GM12878 (cell line): Measurements from ENCODE around the gene BTK. TPM values are rescaled to one million over a fixed set of nuclear protein-coding genes. Genes with fewer than 3 reads are reported as not detected.
A peak's percentile ranks its signal among the peaks of the same experiment; 100 is the strongest.

Experiments
- ATAC-seq: fragments of 200-7000 bp; cut with Tn5 transposase; 3 replicates; pipeline ENCODE4 v1.9.1; 2020; ENCODE audit warnings: mild to moderate bottlenecking, moderate library complexity
- Bru-seq: library from RNA; stranded (reverse); fragments of 400-500 nt; gene quantifications from one replicate; lab custom pipeline; 2021; lab: Mats Ljungman, UMichigan
- BruChase-seq, 2 experiments: library from RNA; stranded (reverse); fragments of 400-500 nt; gene quantifications; one replicate each; lab custom pipeline; 2021; lab: Mats Ljungman, UMichigan
- BruUV-seq: library from RNA; stranded (reverse); fragments of 400-500 nt; replicated peaks from 2 replicates; lab custom pipeline; 2021; lab: Mats Ljungman, UMichigan
- CTCF ChIA-PET: fragments of 300-600 bp; sonication (Branson Sonifier 250); formaldehyde crosslinking; extraction: SDS; loops from one replicate; lab custom pipeline; 2021; ENCODE audit warnings: inconsistent platforms; lab: Yijun Ruan, JAX
- POLR2A ChIA-PET: fragments of 350-600 bp; formaldehyde crosslinking; extraction: SDS; loops from one replicate; lab custom pipeline; 2021; ENCODE audit warnings: inconsistent platforms; lab: Charles Lee
- RAD21 ChIA-PET: fragments of 300-600 bp; sonication (Branson Sonifier 250); formaldehyde crosslinking; loops from one replicate; lab custom pipeline; 2023; ENCODE audit warnings: antibody characterized with exemption; ENCODE audit not compliant: unreplicated experiment; lab: Charles Lee
- SMC1A ChIA-PET: fragments of 300-600 bp; sonication (Branson Sonifier 250); formaldehyde crosslinking; loops from one replicate; lab custom pipeline; 2023; ENCODE audit not compliant: unreplicated experiment, uncharacterized antibody; lab: Charles Lee
- DNase-seq: peaks from one replicate; pipeline ENCODE4 v3.0.0-alpha.2; 2011; ENCODE audit warnings: low read depth, low spot score
- FAIRE-seq: peaks from 3 replicates; lab custom pipeline; 2011; peaks lifted over from hg19 to GRCh38; lab: Jason Lieb, UNC
- H2AFZ ChIP-seq: 2 replicates; pipeline ENCODE4 v1.6.0; 2011; ENCODE audit warnings: low read depth, low read length, control low read depth; ENCODE audit not compliant: control insufficient read depth
- H3K27ac ChIP-seq: 2 replicates; pipeline ENCODE4 v1.5.1; 2011; ENCODE audit warnings: control low read depth; ENCODE audit not compliant: control insufficient read depth, insufficient read depth
- H3K27me3 ChIP-seq, 2 experiments: replicated peaks in 1 of 2; 2 replicates each; pipeline versions ENCODE4 v1.6.0 to v1.6.1; 2011; ENCODE audit warnings: low read length in 1 of 2; ENCODE audit not compliant: control insufficient read depth in 2 of 2, insufficient read depth in 2 of 2
- H3K36me3 ChIP-seq, 2 experiments: 2 replicates each; pipeline ENCODE4 v1.5.1; 2011; ENCODE audit warnings: low read length in 1 of 2; ENCODE audit not compliant: control insufficient read depth in 2 of 2, insufficient read depth in 2 of 2
- H3K4me1 ChIP-seq: 2 replicates; pipeline ENCODE4 v1.6.1; 2011; ENCODE audit warnings: mild to moderate bottlenecking, low read length, moderate library complexity, mixed read lengths; ENCODE audit not compliant: control insufficient read depth, insufficient read depth
- H3K4me2 ChIP-seq: 2 replicates; pipeline ENCODE4 v1.6.0; 2011; ENCODE audit warnings: control low read depth; ENCODE audit not compliant: control insufficient read depth, insufficient read depth
- H3K4me3 ChIP-seq: fragments of 200-600 bp; sonication (generic); 2 replicates; pipeline ENCODE4 v1.5.1; 2016
- H3K79me2 ChIP-seq: 2 replicates; pipeline ENCODE4 v1.6.0; 2011; ENCODE audit warnings: low read length; ENCODE audit not compliant: control insufficient read depth, insufficient read depth
- H3K9ac ChIP-seq: 2 replicates; pipeline ENCODE4 v1.8.0; 2011; ENCODE audit warnings: low read length, control low read depth, mixed read lengths; ENCODE audit not compliant: control insufficient read depth, insufficient read depth
- H3K9me3 ChIP-seq: replicated peaks from 3 replicates; pipeline ENCODE4 v1.5.1; 2011; ENCODE audit warnings: mild to moderate bottlenecking, low read length; ENCODE audit not compliant: control insufficient read depth, insufficient read depth
- H4K20me1 ChIP-seq: 2 replicates; pipeline ENCODE4 v1.6.0; 2011; ENCODE audit not compliant: control insufficient read depth, insufficient read depth
- CBFB ChIP-seq: IDR thresholded peaks from 2 replicates; pipeline ENCODE4 v1.6.1; 2016; ENCODE audit warnings: antibody characterized with exemption, low read depth
- CHD2 ChIP-seq: IDR thresholded peaks from 2 replicates; pipeline ENCODE4 v1.6.1; 2011; ENCODE audit warnings: low read depth, low read length, improper control_type of control experiment, borderline replicate concordance
- MXI1 ChIP-seq: fragments of 150-350 bp; IDR thresholded peaks from 2 replicates; pipeline ENCODE4 v1.6.1; 2011; ENCODE audit warnings: low read depth, mild to moderate bottlenecking, inconsistent platforms, low read length, improper control_type of control experiment
- PML ChIP-seq: IDR thresholded peaks from 2 replicates; pipeline ENCODE4 v1.6.1; 2012; ENCODE audit warnings: low read length, inconsistent platforms
- POLR2A ChIP-seq: IDR thresholded peaks from 2 replicates; pipeline ENCODE4 v1.6.1; 2011; ENCODE audit warnings: low read depth, mild to moderate bottlenecking, low read length
- POLR2AphosphoS5 ChIP-seq: IDR thresholded peaks from 2 replicates; pipeline ENCODE4 v1.6.1; 2011; ENCODE audit warnings: mild to moderate bottlenecking, low read length, inconsistent platforms
- RB1 ChIP-seq: fragments of 450-650 bp; formaldehyde crosslinking; IDR thresholded peaks from 2 replicates; pipeline ENCODE4 v1.6.1; 2017; ENCODE audit warnings: mild to moderate bottlenecking, borderline replicate concordance
- RELB ChIP-seq: fragments of 450-650 bp; IDR thresholded peaks from 2 replicates; pipeline ENCODE4 v1.6.1; 2017; ENCODE audit warnings: low read depth, mild to moderate bottlenecking, moderate library complexity
- SPI1 ChIP-seq: IDR thresholded peaks from 2 replicates; pipeline ENCODE4 v1.6.1; 2011; ENCODE audit warnings: low read depth, mild to moderate bottlenecking, low read length, moderate library complexity, borderline replicate concordance; ENCODE audit not compliant: insufficient read depth
- SREBF1 ChIP-seq: IDR thresholded peaks from 2 replicates; pipeline ENCODE4 v1.6.1; 2012; ENCODE audit warnings: mild to moderate bottlenecking, low read length
- ZNF24 ChIP-seq: fragments of 450-650 bp; IDR thresholded peaks from 2 replicates; pipeline ENCODE4 v1.6.1; 2017; ENCODE audit warnings: antibody characterized with exemption, mild to moderate bottlenecking
- WGBS: methylation state at CpG from one replicate; pipeline ENCODE4 v1.1.6; 2016; ENCODE audit warnings: low lambda C conversion rate; ENCODE audit not compliant: insufficient replicate concordance, insufficient coverage; ENCODE audit errors: missing lambda C conversion rate; 5-methylcytosine and 5-hydroxymethylcytosine counted together
- in situ Hi-C: fragments of 300-500 bp; cut with MboI; formaldehyde crosslinking; loops from 9 replicates; pipeline ENCODE4 v1.14.3; 2018; ENCODE audit warnings: mixed read lengths
- intact Hi-C: fragments of 100-400 bp; cut with micrococcal nuclease; formaldehyde crosslinking; loops from one replicate; pipeline ENCODE4 v1.14.2; 2022; ENCODE audit not compliant: unreplicated experiment
- long read RNA-seq, 2 experiments: library from polyadenylated mRNA; unstranded; transcript quantifications; one replicate each; pipeline ENCODE4 v2.0.0, GENCODE V29; 2019 to 2020
- polyA minus RNA-seq, 3 experiments: library from RNA; depleted of rRNA, polyadenylated mRNA; stranded (reverse); fragments of >200 nt; gene quantifications; 2 replicates each; pipeline ENCODE4 v1.2.3, GENCODE V29; 2011
- polyA plus RNA-seq, 11 experiments: library from polyadenylated mRNA; depleted of rRNA in 4 of 11; unstranded in 6 of 11; stranded (reverse) in 5 of 11; fragments of >200 nt; fragmentation: Nextera tagmentation in 4 of 11; fragmentation: Illumina TruSeq in 1 of 11; extraction: Ambion mirVana in 4 of 11; extraction: Trizol in 1 of 11; gene quantifications; 1 replicate in 1 of 11; 2 replicates in 10 of 11; pipeline versions ENCODE4 v1.2.1 to v1.2.3, GENCODE V29; 2011 to 2016; ENCODE audit warnings: inconsistent platforms in 2 of 11, missing spikeins in 2 of 11, low read depth in 1 of 11
- total RNA-seq, 4 experiments: library from RNA; depleted of rRNA in 3 of 4; stranded (reverse); fragments of >200 nt in 3 of 4; fragmentation: Illumina TruSeq in 1 of 4; extraction: Trizol in 1 of 4; gene quantifications; 2 replicates each; pipeline versions ENCODE4 v1.2.1 to v1.2.3, GENCODE V29; 2013 to 2021
- TF ChIP-seq, protein P1 (sequence below), 3 experiments: IDR thresholded peaks in 2 of 3; conservative IDR thresholded peaks in 1 of 3; 2 replicates each; pipeline ENCODE4 v1.5.1; 2011; ENCODE audit warnings: low read depth in 3 of 3, low read length in 3 of 3, mild to moderate bottlenecking in 3 of 3, control low read depth in 2 of 3, moderate library complexity in 2 of 3, inconsistent platforms in 1 of 3, mixed read lengths in 1 of 3; ENCODE audit not compliant: control insufficient read depth in 2 of 3, insufficient read depth in 1 of 3; ENCODE audit errors: extremely low read depth in 1 of 3
- TF ChIP-seq, protein P2 (sequence below): IDR thresholded peaks from 2 replicates; pipeline ENCODE4 v1.6.1; 2012; ENCODE audit warnings: low read length, inconsistent platforms

BTK gene
- 232 and 237 TPM in 2 replicates for total RNA-seq (2013; cell fraction: nucleolus; rRNA removed)
- total RNA-seq (2014; rRNA removed), result 69.0 and 79.8 TPM in 2 replicates
- 112 and 117 TPM in 2 replicates for total RNA-seq (2014; rRNA removed; fragmentation: Illumina TruSeq; extraction: Trizol)
- total RNA-seq (2021), result 96.3 and 99.5 TPM in 2 replicates
- polyA plus RNA-seq (2011; ENCODE audit: low read depth), result 81.3 TPM
- polyA plus RNA-seq (2011; rRNA removed), result 82.0 and 96.3 TPM in 2 replicates
- 52.8 and 54.3 TPM in 2 replicates for polyA plus RNA-seq (2011; cell fraction: cytosol; rRNA removed)
- 101 and 126 TPM in 2 replicates for polyA plus RNA-seq (2011; cell fraction: nucleus; rRNA removed)
- 88.1 and 105 TPM in 2 replicates for polyA plus RNA-seq (2012)
- polyA plus RNA-seq (2014; fragmentation: Illumina TruSeq; extraction: Trizol), result 154 and 191 TPM in 2 replicates
- polyA plus RNA-seq (2014; fragmentation: Nextera tagmentation; extraction: Ambion mirVana), result 10 to 100 TPM; 24.0 to 94.5 TPM
- polyA plus RNA-seq (2014; rRNA removed), result 99.0 and 104 TPM in 2 replicates
- 10 to 100 TPM; 81.9 to 83.3 TPM for polyA plus RNA-seq (2016; fragmentation: Nextera tagmentation; extraction: Ambion mirVana)
- polyA minus RNA-seq (2011; rRNA and poly(A)+ RNA removed), result 42.1 and 46.4 TPM in 2 replicates
- 16.4 and 20.7 TPM in 2 replicates for polyA minus RNA-seq (2011; cell fraction: cytosol; rRNA and poly(A)+ RNA removed)
- 28.5 and 35.8 TPM in 2 replicates for polyA minus RNA-seq (2011; cell fraction: nucleus; rRNA and poly(A)+ RNA removed)
- percentile 70 among the genes with signal in this experiment for Bru-seq, nascent RNA
- BruChase-seq, experiment 1, labeled RNA remaining after a 6-hour chase, result percentile 82 among the genes with signal in this experiment
- percentile 72 among the genes with signal in this experiment for BruChase-seq, experiment 2, labeled RNA remaining after a 2-hour chase
- long read RNA-seq, experiment 1, transcript BTK-201 (19 exons, 2,579 nt), result major isoform, 50 of 63 reads
- long read RNA-seq, experiment 1, partial matches to known transcripts, result 5 of 63 reads
- long read RNA-seq, experiment 1, other reads (novel, unspliced or antisense), result 8 of 63 reads
- long read RNA-seq, experiment 2, transcript BTK-210 (19 exons, 2,767 nt), result minor isoform, 6 of 709 reads
- long read RNA-seq, experiment 2, transcript BTK-201 (19 exons, 2,579 nt), result major isoform, 604 of 709 reads
- long read RNA-seq, experiment 2, partial matches to known transcripts, result 52 of 709 reads
- long read RNA-seq, experiment 2, other reads (novel, unspliced or antisense), result 47 of 709 reads

DNA sequence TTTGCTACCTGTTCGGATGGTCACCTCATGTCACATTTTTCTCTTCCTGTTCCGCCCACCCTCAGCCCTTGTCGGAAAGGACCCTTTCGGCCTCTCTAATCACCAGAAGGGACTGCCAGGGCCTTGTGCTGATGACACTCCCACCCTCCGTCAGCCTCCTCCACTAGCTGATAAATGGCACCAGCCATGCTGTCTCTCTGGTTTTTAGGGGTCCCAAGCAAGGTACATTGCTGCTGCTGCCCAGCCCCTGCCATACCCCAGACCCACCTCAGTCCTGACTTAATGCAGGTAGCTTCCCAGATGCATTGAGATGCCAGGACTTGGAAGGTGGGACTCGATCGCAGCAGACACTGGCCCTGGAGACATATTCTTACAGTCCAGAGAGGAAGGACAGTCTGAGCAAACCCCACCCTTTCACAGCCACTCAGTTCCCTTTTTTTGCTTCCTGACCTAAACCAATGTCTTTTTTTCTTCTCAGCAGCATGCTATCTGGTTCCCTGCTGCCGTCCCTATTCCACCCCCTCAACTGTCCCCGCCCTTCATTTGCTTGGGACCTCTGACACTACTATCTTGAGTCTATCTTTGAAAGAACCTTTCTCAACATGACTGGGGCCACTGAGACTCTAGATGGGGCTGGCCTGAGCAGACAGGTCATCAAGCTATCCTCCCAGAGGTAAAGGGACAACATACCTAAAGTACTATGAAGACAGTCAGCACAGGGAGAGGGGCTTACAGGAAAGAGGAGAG lies at the start of gene BTK:
Gene BTK (minus strand): TSS at position 397 of the 747 bp plus-strand sequence. CDS start 10,907 bp downstream, outside the sequence.
- Histone ChIP-seq H4K20me1 (no peaks in the 10 kb centered on the region), H3K36me3 (no peaks in the 10 kb centered on the region), H2AFZ (peak within 1 kb of the TSS; percentile 44), H3K4me3 (peak within 1 kb of the TSS; percentile 71), H3K9ac (peak within 1 kb of the TSS; percentile 66), H3K79me2 (peaks cover 44% of the 10 kb centered on the region), H3K4me1 (no peaks in the 10 kb centered on the region), H3K27ac (peak within 1 kb of the TSS; percentile 81), H3K4me2 (peak within 1 kb of the TSS; percentile 82), H3K27me3 (no peaks in the 10 kb centered on the region), H3K9me3 (no peaks in the 10 kb centered on the region)
- intact Hi-C loops (loop anchor here (5.0 kb wide), 1 partner anchor 39 kb away; the partner anchor contains the start of gene TIMM8A), in situ Hi-C loops (no loop called here)
- ATAC-seq, result peak; percentile 72
- ChIA-PET CTCF (interaction anchor here (0.6 to 1.5 kb wide), 3 partner anchors 11 to 30 kb away, joined by 3 to 4 read pairs (median 4); no protein-coding TSS in a partner anchor), SMC1A (interaction anchor here (0.6 to 1.1 kb wide), 2 partner anchors 8 to 30 kb away, joined by 3 read pairs; no protein-coding TSS in a partner anchor), POLR2A (interaction anchor here (0.7 to 1.7 kb wide), 5 partner anchors 9 to 556 kb away, joined by 3 read pairs; no protein-coding TSS in a partner anchor), RAD21 (interaction anchor here (1.0 to 1.3 kb wide), 4 partner anchors 8 to 27 kb away, joined by 3 to 4 read pairs (median 4); no protein-coding TSS in a partner anchor)
- peak; percentile 68 for DNase-seq
- 12% methylated on average over 9 of the region's 9 CpGs for WGBS
- no peak for FAIRE-seq
- BruUV-seq, result no TSS peak
- peak; percentile 80 for TF ChIP-seq POLR2A
- TF ChIP-seq RELB, result 0 out of 2 replicates have a peak, but pooled peaks have one; percentile 8
- TF ChIP-seq SPI1, result peak; percentile 96
- 0 out of 2 replicates have a peak, but pooled peaks have one; percentile 62 for TF ChIP-seq PML
- TF ChIP-seq SREBF1, result no peak
- TF ChIP-seq RB1, result no peak
- TF ChIP-seq MXI1, result no peak; the same call in 1 of the 2 replicates
- TF ChIP-seq CBFB, result peak; percentile 47
- TF ChIP-seq POLR2AphosphoS5, result peak; percentile 73
- TF ChIP-seq, protein P1, sequence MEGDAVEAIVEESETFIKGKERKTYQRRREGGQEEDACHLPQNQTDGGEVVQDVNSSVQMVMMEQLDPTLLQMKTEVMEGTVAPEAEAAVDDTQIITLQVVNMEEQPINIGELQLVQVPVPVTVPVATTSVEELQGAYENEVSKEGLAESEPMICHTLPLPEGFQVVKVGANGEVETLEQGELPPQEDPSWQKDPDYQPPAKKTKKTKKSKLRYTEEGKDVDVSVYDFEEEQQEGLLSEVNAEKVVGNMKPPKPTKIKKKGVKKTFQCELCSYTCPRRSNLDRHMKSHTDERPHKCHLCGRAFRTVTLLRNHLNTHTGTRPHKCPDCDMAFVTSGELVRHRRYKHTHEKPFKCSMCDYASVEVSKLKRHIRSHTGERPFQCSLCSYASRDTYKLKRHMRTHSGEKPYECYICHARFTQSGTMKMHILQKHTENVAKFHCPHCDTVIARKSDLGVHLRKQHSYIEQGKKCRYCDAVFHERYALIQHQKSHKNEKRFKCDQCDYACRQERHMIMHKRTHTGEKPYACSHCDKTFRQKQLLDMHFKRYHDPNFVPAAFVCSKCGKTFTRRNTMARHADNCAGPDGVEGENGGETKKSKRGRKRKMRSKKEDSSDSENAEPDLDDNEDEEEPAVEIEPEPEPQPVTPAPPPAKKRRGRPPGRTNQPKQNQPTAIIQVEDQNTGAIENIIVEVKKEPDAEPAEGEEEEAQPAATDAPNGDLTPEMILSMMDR (IDR thresholded peaks at IDR 0.05 in 2 of 3, conservative IDR thresholded peaks at IDR 0.05 in 1 of 3; ENCODE audit: control insufficient read depth in 2 of 3, extremely low read depth in 1 of 3, insufficient read depth in 1 of 3, low read depth in 3 of 3, low read length in 3 of 3), result no peak
- no peak for TF ChIP-seq ZNF24
- no peak for TF ChIP-seq CHD2
- TF ChIP-seq, protein P2, sequence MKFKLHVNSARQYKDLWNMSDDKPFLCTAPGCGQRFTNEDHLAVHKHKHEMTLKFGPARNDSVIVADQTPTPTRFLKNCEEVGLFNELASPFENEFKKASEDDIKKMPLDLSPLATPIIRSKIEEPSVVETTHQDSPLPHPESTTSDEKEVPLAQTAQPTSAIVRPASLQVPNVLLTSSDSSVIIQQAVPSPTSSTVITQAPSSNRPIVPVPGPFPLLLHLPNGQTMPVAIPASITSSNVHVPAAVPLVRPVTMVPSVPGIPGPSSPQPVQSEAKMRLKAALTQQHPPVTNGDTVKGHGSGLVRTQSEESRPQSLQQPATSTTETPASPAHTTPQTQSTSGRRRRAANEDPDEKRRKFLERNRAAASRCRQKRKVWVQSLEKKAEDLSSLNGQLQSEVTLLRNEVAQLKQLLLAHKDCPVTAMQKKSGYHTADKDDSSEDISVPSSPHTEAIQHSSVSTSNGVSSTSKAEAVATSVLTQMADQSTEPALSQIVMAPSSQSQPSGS, result no peak
